BE2C (cell line): ENCODE data around the gene CFAP99.

ENCODE experiments used
- DNase-seq: peaks from one replicate; pipeline ENCODE4 v3.0.0-alpha.2; 2020
- H3K27me3 ChIP-seq: fragments of 250-450 bp; sonication (Bioruptor Pico); 2 replicates; pipeline ENCODE4 v1.5.1; 2020; ENCODE audit warnings: mild to moderate bottlenecking
- H3K36me3 ChIP-seq: fragments of 250-450 bp; sonication (Bioruptor Pico); 2 replicates; pipeline ENCODE4 v1.5.1; 2020; ENCODE audit warnings: mild to moderate bottlenecking
- H3K4me1 ChIP-seq: fragments of 250-450 bp; sonication (Bioruptor Pico); 2 replicates; pipeline ENCODE4 v1.5.1; 2020
- H3K4me3 ChIP-seq: 2 replicates; pipeline ENCODE4 v1.5.1; 2011; ENCODE audit warnings: low read depth, low read length
- H3K9me3 ChIP-seq: fragments of 250-450 bp; sonication (Bioruptor Pico); 2 replicates; pipeline ENCODE4 v1.5.1; 2020
- CTCF ChIP-seq: IDR thresholded peaks from 2 replicates; pipeline ENCODE4 v1.5.1; 2012; ENCODE audit warnings: mild to moderate bottlenecking, low read depth, low read length

Gene CFAP99

GRCh38 chr4:2423066-2423465 lies 4.3 kb downstream of the CFAP99 start:
- Histone ChIP-seq H3K36me3 (no peaks in the 10 kb centered on the region), H3K4me3 (no peak overlapping the region), H3K4me1 (no peaks in the 10 kb centered on the region), H3K9me3 (no peaks in the 10 kb centered on the region), H3K27me3 (peaks cover 26% of the 10 kb centered on the region)
- no peak for DNase-seq
- TF ChIP-seq CTCF: no peak

- Histone ChIP-seq H3K4me3 (no peak overlapping the region), H3K9me3 (no peaks in the 10 kb centered on the region), H3K27me3 (peaks cover 21% of the 10 kb centered on the region), H3K36me3 (no peaks in the 10 kb centered on the region), H3K4me1 (no peaks in the 10 kb centered on the region)
- TF ChIP-seq CTCF: no peak
- DNase-seq: no peak
Observed at GRCh38 chr4:2423695-2424094, 4.9 kb downstream of the CFAP99 start.

DNA sequence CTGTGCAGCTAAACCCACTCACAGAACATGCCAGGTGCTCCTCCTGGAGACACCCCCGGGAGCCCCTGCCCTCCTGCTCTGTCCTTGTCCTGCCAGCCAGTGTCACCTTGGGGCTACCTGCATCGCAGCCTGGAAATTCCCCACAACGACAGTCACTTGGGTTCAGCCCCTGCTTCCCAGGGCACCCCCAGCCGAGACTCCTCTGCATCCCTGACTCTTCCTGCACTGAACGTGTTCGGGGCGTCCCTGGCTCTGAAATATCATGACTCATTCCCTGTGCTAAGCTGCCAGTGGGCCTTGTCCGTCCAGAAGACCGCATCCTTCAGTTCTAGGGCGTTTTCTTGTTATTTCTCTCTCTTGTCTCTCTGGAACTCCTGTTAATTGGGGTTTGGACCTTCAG lies 5.8 kb downstream of the CFAP99 start:
- TF ChIP-seq CTCF: no peak
- H3K4me1 ChIP-seq: no peaks in the 10 kb centered on the region
- no peaks in the 10 kb centered on the region for H3K9me3 ChIP-seq
- H3K36me3 ChIP-seq: no peaks in the 10 kb centered on the region
- no peak overlapping the region for H3K4me3 ChIP-seq
- H3K27me3 ChIP-seq: peaks cover 13% of the 10 kb centered on the region
- DNase-seq: no peak

GRCh38 chr4:2425386-2426068 lies 6.8 kb downstream of the CFAP99 start:
- no peak for DNase-seq
- no peak overlapping the region for H3K4me3 ChIP-seq
- no peak for TF ChIP-seq CTCF
- H3K4me1 ChIP-seq: no peaks in the 10 kb centered on the region
- H3K9me3 ChIP-seq: no peaks in the 10 kb centered on the region
- H3K36me3 ChIP-seq: no peaks in the 10 kb centered on the region
- H3K27me3 ChIP-seq: peaks cover 4% of the 10 kb centered on the region

GRCh38 chr4:2426069-2426397 lies 7.3 kb downstream of the CFAP99 start:
- no peaks in the 10 kb centered on the region for H3K4me1 ChIP-seq
- no peak for DNase-seq
- no peak for TF ChIP-seq CTCF
- no peaks in the 10 kb centered on the region for H3K9me3 ChIP-seq
- no peaks in the 10 kb centered on the region for H3K27me3 ChIP-seq
- H3K4me3 ChIP-seq: no peak overlapping the region
- no peaks in the 10 kb centered on the region for H3K36me3 ChIP-seq

GRCh38 chr4:2426711-2427275 lies 8.0 kb downstream of the CFAP99 start:
- no peak for TF ChIP-seq CTCF
- no peaks in the 10 kb centered on the region for H3K36me3 ChIP-seq
- H3K4me1 ChIP-seq: no peaks in the 10 kb centered on the region
- no peaks in the 10 kb centered on the region for H3K27me3 ChIP-seq
- no peak overlapping the region for H3K4me3 ChIP-seq
- DNase-seq: no peak
- H3K9me3 ChIP-seq: no peaks in the 10 kb centered on the region
